Inflammatory macrophage (primary cell): ENCODE results near the gene TPM1.
A peak's percentile ranks its signal among the peaks of the same experiment; 100 is the strongest.

ENCODE experiments used
- DNase-seq, 2 donors: peaks; one replicate each; pipeline ENCODE4 v3.0.0-alpha.2; 2020 to 2022

The TPM1 gene

GRCh38 chr15:63043335-63044076 is 959 bp downstream of the TPM1 start:
- DNase-seq: peak in 1 of 2 donors; percentile 19

DNA sequence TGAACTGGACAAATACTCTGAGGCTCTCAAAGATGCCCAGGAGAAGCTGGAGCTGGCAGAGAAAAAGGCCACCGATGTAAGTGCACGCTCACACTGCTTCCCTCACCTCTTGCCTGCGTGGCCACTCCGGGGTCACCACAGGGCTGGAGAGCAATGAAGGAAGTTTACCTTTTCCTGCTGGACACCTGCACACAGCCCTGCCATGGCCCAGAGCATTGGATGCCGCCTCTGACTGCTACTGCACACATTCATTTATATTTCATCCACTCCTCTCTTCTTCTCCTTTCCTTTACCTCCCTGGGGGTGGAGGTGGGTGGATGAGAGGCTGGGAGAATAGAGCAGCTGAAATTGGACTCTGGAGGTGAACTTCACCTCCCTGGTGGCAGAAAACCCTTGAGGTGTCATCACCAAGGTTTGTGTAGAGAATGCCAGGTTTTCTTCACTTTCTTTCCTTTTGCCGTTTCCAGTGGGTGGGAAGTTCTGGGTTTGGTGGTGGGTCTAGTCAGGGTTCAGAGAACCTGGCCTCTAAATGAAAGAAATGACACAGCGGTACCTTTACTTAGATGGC is 1.6 kb downstream of the TPM1 start:
- no peak for DNase-seq

DNA sequence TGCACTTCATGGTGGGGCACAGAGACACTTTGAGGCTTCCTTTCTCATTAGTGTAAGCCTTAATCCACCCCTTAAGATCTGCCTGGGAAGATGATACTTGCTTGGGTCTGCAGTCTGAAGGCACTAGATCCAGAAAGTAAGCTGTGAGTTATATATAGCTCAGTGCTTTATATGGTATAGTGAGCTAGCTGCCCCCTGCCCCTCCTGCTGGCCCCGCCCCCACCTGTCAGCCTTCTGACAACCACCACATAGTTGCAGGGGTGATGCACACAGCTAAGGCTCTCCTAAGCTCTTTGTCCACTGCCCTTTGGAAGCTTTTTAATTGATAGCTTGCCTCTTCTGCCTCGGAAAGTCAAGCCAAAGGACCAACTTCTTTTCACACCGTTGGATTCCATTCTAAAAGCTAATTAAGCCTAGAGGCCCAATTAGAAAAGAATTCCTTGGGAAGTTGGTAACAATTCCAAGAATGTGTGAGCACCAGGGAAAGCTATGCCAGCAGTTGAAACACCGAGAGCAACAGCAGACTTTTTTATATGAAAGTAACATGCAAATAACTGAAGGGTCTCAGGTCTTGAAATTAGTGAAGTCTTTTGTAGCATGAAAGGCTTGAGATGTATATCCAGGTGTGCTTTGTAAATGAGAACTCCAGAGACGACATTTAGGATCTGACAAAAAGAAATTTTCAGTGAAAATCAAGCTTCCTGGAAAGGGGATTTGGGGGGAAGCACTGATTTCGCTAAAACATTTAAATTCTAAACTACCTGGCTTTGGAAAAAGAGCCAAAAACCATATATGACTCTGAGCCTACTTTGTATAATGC is 2.3 kb downstream of the TPM1 start:
- no peak for DNase-seq

DNA sequence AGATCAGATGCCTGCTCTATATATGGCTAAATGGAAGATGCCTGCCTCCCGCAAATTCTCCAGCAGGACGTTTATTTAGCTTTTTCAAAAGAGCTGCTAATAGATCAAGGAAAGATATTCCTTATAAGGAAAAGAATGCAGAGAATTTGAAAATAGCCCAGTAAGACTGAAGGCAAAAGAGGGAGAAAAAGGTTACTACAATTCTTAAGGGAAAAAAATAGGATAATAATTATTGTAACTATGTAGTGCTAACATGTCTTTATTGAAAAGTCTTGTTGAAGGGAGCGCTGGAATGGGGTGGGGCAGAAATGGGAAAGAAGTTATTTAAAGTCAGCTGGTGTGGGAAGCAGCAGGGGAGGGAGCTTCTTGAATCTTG is 2.9 kb downstream of the TPM1 start:
- DNase-seq: no peak

- DNase-seq: no peak
Measured at GRCh38 chr15:63045879-63046278, 3.3 kb downstream of the TPM1 start.

DNA sequence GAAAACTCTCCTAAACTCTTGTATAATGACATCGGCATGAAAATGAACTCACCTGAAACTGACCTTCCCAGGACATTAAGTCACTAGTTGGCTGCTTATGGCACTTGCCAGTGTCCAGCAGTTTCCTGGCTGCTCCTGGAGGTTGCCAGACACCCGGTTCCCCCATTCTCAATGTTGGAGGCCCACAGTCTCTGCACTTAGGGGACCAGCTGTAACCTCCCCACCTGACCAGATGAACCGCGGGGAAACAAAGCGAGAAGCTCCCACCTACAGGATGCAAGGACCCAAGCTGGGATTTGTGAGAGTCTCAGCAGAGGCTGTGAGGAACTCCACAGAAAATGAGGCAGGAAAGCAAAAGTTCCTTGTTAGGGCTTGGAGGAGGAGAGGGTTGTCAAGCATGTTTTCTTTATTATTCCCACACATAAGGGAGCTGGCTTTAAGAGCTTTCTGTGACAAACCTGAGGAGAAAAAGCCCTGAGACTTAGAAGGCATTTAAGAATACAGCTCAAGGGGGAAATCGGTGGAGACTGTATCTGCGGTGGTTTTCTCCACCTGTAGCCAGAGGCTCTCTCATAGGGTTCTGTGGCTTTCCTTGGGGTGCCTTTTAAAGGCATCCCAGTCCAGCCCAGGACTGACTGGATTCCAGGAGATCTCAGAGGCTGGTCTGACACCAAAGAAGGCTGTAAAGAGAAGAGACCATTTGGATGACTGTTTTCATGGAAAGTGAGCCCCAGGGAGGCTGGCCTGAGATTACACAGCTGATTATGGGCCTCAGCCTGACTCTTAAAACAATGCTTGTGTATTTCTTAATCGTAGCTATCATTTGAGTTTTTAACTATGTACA is 4.6 kb downstream of the TPM1 start:
- DNase-seq: no peak

GRCh38 chr15:63047792-63048114 is 5.2 kb downstream of the TPM1 start:
- no peak for DNase-seq

- DNase-seq: peak; percentile 77 to 87
Measured at GRCh38 chr15:63048115-63048775, 5.7 kb downstream of the TPM1 start.

DNA sequence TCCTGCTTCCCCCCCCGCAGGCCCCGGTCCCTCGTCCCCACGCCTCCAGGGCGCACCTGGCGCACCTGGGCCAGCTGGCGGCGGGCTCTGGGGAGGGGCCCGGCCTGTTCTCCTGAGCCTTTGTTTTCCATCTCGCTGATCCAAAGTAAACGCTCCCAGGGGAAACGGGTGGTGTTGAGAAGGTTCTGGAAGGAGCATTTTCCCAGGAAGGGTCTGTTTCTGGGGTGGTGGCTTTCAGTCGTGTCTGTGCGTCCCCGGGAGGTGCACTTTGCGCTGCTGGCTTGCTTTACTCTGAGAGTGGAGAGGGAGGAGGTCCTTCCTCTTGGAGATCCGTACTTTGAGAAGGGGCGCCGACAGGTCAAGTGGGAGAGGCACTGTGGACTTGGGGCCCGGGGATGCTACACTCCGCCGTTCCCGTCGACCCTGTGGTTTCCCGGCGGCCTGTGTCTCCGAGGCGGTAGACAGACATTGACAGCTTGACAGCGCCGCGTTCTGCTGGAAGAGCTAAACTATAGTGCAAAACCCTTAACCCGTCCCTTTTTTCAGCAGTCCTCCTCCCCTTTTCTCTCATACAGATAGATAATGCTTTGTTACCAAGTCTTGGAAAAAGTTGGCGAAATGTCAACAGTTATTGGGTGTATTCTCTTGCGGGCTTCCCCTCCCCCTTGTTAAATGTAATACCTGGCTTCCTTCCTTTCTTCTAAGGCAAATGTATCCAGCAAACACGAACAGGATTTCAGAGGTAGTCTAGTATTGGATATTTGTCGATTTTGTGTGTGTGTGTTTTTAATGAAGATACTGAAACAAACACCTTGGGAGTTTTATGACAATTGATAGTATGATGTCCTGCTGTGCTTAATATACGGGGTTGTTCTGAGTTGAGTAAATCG is 6.5 kb downstream of the TPM1 start:
- DNase-seq: peak in 1 of 2 donors; percentile 20

DNA sequence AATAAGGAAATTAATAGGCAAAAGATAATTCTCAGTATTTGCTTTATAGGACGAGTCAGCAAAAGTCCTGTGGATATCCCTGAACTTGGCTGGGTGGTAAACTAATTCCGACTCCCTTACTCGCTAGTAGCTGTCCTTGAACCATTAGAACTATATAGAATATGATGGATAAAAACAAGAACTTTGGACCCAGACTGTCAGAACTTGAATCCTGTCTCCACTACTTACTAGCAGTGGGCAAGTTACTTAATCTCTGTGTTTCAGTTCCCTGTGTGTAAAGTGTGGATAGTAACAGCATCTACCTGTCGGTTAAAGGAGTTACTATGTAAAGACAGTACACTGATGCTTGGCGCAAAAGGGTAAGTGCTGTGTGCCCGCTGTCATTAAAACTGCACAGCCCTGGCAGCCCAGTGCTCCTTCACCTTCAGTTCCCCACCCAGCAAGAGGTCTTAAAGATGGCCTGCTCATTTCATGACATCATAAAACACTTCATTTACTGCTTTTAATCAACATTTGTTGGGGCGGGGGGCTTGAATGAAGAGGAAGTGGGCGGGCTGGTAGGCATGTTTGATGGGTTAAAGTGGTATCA is 7.3 kb downstream of the TPM1 start:
- DNase-seq: no peak

GRCh38 chr15:63050731-63051155 is 8.2 kb downstream of the TPM1 start:
- no peak for DNase-seq

DNA sequence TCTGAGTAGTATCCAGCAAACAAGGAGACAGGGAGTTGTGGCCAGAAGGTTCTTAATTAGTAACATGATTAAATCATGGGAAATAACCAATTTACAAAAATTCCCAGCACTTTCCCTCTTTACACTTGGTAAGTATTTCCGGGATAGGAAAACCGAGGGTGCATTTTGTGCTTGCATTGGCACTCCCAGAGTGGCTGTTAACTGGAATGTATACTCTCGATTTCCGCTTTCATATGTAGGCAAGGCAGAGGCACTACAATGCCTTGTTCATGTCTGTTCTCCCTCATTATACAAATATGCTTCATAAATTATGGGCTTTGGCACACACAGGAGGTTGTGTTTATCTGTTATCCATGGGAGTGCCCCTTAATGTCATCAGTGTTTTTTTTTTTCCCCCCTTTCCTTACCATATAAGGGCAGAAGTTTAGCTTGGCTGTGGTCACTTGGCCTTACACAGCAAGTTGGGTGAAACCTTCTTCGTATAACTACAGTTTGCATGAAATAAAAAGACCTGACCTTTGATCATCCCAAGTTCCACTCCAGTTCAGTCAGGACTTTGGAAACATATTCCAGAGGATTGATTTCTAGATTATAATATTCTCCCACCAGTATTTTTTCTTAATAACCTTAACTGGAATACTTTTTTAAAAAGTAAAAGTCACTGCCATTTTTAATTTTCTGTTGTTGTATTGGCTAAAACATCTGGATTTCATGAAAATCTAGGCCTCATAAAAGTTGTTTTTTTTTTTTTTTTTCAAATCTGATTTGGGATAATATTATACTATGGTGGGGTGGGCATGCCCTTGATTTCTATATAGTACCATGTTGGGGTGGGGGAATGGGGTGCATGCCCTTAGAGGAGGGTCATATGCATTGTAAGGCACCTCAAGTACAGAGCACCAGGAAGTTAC is 8.9 kb downstream of the TPM1 start:
- no peak for DNase-seq

- no peak for DNase-seq
Measured at GRCh38 chr15:63052077-63052841, 9.7 kb downstream of the TPM1 start.

GRCh38 chr15:63052961-63053698 is 10.6 kb downstream of the TPM1 start:
- no peak for DNase-seq

DNA sequence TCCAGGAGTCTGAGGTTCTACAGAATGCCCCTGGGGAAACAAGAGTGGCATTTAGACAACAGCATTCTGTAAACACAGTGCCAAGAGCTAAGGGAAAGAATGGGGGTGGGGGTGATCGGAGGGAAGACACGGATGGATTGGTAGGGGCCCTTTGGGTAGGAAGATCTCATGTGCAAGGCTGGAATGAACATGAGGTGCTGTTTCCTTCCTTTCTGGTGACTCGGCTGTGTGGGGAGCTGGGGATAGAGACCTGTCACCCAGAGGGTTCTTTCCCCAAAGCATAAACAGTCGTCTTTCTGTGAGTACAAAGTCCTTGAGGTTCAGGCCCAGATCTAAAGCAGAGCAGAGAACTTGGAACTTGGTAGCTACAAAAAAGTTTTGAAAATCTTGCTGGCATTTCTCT is 11.7 kb downstream of the TPM1 start:
- no peak for DNase-seq

DNA sequence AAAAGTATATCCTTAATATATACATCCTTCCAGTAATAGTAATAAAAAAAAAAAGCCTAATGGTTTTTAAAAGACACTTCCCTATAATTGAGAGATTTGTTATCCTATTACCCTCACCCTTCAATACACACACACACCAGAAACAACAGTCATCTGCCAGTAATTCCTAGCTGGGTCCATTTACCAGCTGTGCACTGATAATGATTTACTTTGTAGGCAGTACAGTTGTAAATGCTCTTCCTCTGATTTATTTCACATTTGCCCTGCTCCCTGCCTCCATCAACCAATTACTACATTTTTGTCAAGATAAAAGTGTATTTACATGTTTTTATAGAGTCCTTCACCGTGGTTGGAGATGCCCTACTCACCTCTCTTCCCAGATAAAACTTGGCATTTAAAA is 12.4 kb downstream of the TPM1 start:
- no peak for DNase-seq

- no peak for DNase-seq
Measured at GRCh38 chr15:63056829-63057228, 14.3 kb downstream of the TPM1 start.
